22Rv1 (cell line): ENCODE results near the gene RPTOR.

ENCODE experiments used
- ZFX ChIP-seq: fragments of 450-650 bp; IDR thresholded peaks from 2 replicates; pipeline ENCODE4 v1.6.1; 2017; ENCODE audit warnings: antibody characterized with exemption, borderline replicate concordance
- TF ChIP-seq, protein P1 (sequence below): fragments of 450-650 bp; IDR thresholded peaks from 2 replicates; pipeline ENCODE4 v1.5.1; 2017; ENCODE audit warnings: mild to moderate bottlenecking

DNA sequence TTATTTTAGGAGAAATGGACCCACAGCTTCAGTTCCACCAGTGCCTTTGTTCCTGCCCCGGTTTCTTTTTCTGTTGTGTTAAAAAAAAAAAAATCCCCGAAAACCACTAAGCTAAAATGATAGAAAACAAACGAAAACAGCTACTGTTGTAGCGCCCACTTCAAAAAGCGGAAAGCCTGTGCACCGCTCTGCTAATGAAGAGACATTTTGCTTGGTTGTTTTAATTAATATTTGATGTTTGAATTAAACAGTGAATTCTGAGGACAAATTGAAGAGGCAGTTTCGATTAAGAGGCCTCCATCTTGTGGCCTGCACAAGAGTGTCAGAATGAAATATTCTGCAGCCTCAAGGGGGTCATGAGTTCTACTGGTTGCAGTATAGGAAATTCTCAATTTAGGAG, 186.7 kb downstream of the RPTOR start:
- TF ChIP-seq, protein P1, sequence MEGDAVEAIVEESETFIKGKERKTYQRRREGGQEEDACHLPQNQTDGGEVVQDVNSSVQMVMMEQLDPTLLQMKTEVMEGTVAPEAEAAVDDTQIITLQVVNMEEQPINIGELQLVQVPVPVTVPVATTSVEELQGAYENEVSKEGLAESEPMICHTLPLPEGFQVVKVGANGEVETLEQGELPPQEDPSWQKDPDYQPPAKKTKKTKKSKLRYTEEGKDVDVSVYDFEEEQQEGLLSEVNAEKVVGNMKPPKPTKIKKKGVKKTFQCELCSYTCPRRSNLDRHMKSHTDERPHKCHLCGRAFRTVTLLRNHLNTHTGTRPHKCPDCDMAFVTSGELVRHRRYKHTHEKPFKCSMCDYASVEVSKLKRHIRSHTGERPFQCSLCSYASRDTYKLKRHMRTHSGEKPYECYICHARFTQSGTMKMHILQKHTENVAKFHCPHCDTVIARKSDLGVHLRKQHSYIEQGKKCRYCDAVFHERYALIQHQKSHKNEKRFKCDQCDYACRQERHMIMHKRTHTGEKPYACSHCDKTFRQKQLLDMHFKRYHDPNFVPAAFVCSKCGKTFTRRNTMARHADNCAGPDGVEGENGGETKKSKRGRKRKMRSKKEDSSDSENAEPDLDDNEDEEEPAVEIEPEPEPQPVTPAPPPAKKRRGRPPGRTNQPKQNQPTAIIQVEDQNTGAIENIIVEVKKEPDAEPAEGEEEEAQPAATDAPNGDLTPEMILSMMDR, result no peak
- TF ChIP-seq ZFX, result no peak
